Heart left ventricle (tissue), 16 donors: Measurements from ENCODE around the gene ANKRD9. TPM values are rescaled to one million over a fixed set of nuclear protein-coding genes. Genes with fewer than 3 reads are reported as not detected.

Experiments
- ATAC-seq, 4 donors: fragments of 200-7000 bp; cut with Tn5 transposase; one replicate each; pipeline ENCODE4 v1.9.1; 2020 to 2022; ENCODE audit warnings: moderate library complexity in 4 of 4, mild to moderate bottlenecking in 3 of 4, moderate number of reproducible peaks in 1 of 4
- DNase-seq, 5 donors: peaks; one replicate each; pipeline ENCODE4 v3.0.0-alpha.2; 2020
- H3K27ac ChIP-seq, 12 donors: fragments of 200-600 bp; sonication (generic) in 4 of 12; one replicate each; pipeline versions ENCODE4 v1.5.0 to v1.8.0; 2016 to 2022; ENCODE audit warnings: mild to moderate bottlenecking in 2 of 12
- H3K27me3 ChIP-seq, 9 donors: fragments of 200-600 bp; sonication (generic) in 2 of 9; one replicate each; pipeline versions ENCODE4 v1.5.1 to v1.8.0; 2016 to 2022; ENCODE audit warnings: mild to moderate bottlenecking in 3 of 9
- H3K36me3 ChIP-seq, 9 donors: fragments of 200-600 bp; sonication (generic) in 2 of 9; one replicate each; pipeline versions ENCODE4 v1.5.0 to v1.8.0; 2018 to 2022; ENCODE audit warnings: mild to moderate bottlenecking in 2 of 9
- H3K4me1 ChIP-seq, 12 donors: fragments of 200-600 bp; sonication (generic) in 4 of 12; one replicate each; pipeline versions ENCODE4 v1.5.0 to v1.8.0; 2016 to 2022; ENCODE audit warnings: mild to moderate bottlenecking in 3 of 12
- H3K4me3 ChIP-seq, 12 donors: fragments of 200-600 bp; sonication (generic) in 4 of 12; one replicate each; pipeline versions ENCODE4 v1.5.0 to v1.8.0; 2017 to 2022; ENCODE audit warnings: mild to moderate bottlenecking in 9 of 12, moderate library complexity in 4 of 12
- H3K9me3 ChIP-seq, 12 donors: fragments of 200-600 bp; sonication (generic) in 4 of 12; one replicate each; pipeline versions ENCODE4 v1.5.0 to v1.8.0; 2016 to 2022; ENCODE audit warnings: mild to moderate bottlenecking in 1 of 12
- POLR2A ChIP-seq, 2 donors: fragments of 450-650 bp; IDR thresholded peaks; one replicate each; pipeline ENCODE4 v1.6.1; 2017; ENCODE audit warnings: antibody characterized with exemption in 2 of 2, mild to moderate bottlenecking in 2 of 2, moderate library complexity in 2 of 2
- WGBS, 4 donors: extraction: QIAGEN DNeasy Blood & Tissue Kit in 2 of 4; methylation state at CpG; one replicate each; pipeline versions ENCODE4 v1.1.5 to v1.1.7; 2013 to 2018; 5-methylcytosine and 5-hydroxymethylcytosine counted together
- intact Hi-C, 10 donors: fragments of 100-400 bp; cut with DNase I; formaldehyde crosslinking; loops; one replicate each; pipeline versions ENCODE4 v1.11.1 to v1.14.2; 2022
- polyA plus RNA-seq, 2 donors: library from polyadenylated mRNA; stranded (reverse); fragments of 200-250 nt; gene quantifications; one replicate each; pipeline ENCODE4 v1.2.3, GENCODE V29; 2013
- total RNA-seq, 9 donors: library from RNA; depleted of rRNA in 2 of 9; stranded (reverse); fragments of >200 nt in 2 of 9; fragmentation: NEBNext Ultra II Directional in 3 of 9; extraction: Animal tissue kit (Norgen Biotek cat#: 25700) in 3 of 9; gene quantifications; one replicate each; pipeline versions ENCODE4 v1.1.0 to v1.2.4, GENCODE V29; 2016 to 2023
- TF ChIP-seq, protein P1 (sequence below), 12 donors: fragments of 200-600 bp; sonication (generic) in 4 of 12; IDR thresholded peaks; one replicate each; pipeline versions ENCODE4 v1.5.0 to v1.8.0; 2018 to 2022; ENCODE audit warnings: antibody characterized with exemption in 12 of 12, mild to moderate bottlenecking in 5 of 12
- donor health status: ischemic (EF 13 %, LVEDD 7.1; RV severe dilation, severe dysfunction).
- donor health status: healthy with polysubstance abuse.
- donor health status: DM: no; HTN: yes; CAD: no.
- donor health status: DM: no; HTN: no; CAD: no.
- donor health status: ischemic (EF 25% LVEDD 6.9; RV normal size, moderate dysfunction).
- donor health status: ischemic (EF 25% LVEDD 5.7; RV mildly dilated, moderate dysfunction).
- donor health status: healthy.
- donor health status: DM: yes; HTN: yes; CAD: no.
- donor health status: ischemic (EF 35%, LVEDD 5.7; RV mildly dilated, moderate dysfunction).
- donor health status: nonischemic (EF 11% LVEDD 7.7; RV severe dilation, severe dysfunction).
- donor health status: DM: yes; HTN: yes; CAD: no.
- donor health status: PGD.
- donor health status: ischemic (EF 29% LVEDD 5.4; RV normal size, mild dysfunction).
- donor health status: nonischemic (EF 23%, LVEDD 6.1; RV moderate dilation, normal function).

ANKRD9 gene
- total and polyA plus RNA-seq, 11 donors, result 42.2 to 271 (median 126) TPM

DNA sequence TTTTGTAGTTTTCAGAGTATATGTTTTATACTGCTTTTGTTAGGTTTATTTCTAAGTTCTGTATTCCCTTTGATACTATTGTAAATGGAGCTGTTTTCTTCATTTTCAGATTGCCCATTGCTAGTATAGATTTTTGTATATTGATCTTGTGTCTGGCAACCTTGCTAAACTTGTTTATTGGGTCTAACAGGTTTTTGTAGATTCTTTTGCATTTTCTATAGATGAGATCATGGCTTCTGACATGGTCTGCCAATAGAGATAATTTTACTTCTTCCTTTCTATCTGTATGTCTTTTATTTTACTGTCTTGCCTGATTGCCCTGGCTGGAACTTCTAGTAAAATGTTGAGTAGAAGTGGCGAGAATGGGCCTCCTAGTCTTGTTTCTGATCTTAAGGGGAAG lies 40.3 kb downstream of the ANKRD9 start:
- Histone ChIP-seq H3K27me3 (no peaks in the 10 kb centered on the region), H3K9me3 (no peaks in the 10 kb centered on the region), H3K36me3 (peaks cover 0 to 57% (median 33%) of the 10 kb centered on the region in 9 donors), H3K27ac (no peak overlapping the region), H3K4me3 (no peak overlapping the region), H3K4me1 (no peaks in the 10 kb centered on the region)
- WGBS, 4 donors, result 95 to 100% (median 98%) methylated on average over 1 of the region's 1 CpG
- intact Hi-C loops, result no loop called here
- DNase-seq (no peak), ATAC-seq (no peak)
- TF ChIP-seq, protein P1, sequence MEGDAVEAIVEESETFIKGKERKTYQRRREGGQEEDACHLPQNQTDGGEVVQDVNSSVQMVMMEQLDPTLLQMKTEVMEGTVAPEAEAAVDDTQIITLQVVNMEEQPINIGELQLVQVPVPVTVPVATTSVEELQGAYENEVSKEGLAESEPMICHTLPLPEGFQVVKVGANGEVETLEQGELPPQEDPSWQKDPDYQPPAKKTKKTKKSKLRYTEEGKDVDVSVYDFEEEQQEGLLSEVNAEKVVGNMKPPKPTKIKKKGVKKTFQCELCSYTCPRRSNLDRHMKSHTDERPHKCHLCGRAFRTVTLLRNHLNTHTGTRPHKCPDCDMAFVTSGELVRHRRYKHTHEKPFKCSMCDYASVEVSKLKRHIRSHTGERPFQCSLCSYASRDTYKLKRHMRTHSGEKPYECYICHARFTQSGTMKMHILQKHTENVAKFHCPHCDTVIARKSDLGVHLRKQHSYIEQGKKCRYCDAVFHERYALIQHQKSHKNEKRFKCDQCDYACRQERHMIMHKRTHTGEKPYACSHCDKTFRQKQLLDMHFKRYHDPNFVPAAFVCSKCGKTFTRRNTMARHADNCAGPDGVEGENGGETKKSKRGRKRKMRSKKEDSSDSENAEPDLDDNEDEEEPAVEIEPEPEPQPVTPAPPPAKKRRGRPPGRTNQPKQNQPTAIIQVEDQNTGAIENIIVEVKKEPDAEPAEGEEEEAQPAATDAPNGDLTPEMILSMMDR (IDR thresholded peaks at IDR 0.05), result no peak
- TF ChIP-seq POLR2A (IDR thresholded peaks at IDR 0.05), result no peak

DNA sequence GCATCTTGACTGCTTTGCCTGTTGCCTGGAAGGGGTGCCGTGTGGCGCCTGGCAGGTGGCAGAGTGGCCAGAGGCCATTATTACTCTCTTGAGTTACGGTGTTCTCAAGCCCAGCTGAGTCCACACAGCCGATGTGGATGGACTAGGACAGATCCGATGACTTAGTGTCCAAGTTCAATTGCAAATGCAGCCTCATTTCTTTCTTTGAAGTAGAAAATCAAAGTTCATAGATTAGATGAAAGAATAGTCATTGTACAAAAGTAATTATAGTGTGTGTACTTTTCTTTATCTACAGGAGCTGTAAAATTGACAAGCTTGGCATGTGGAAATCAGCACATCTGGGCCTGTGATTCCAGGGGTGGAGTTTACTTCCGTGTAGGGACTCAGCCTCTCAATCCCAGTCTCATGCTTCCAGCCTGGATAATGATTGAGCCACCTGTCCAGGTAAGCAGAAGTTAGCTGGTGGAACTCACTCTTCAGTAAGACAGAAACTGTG lies 44.7 kb downstream of the ANKRD9 start:
- intact Hi-C loops, result no loop called here
- H3K27ac ChIP-seq, result no peak overlapping the region
- DNase-seq, result no peak
- TF ChIP-seq, protein P1 (IDR thresholded peaks at IDR 0.05), result no peak
- TF ChIP-seq POLR2A (IDR thresholded peaks at IDR 0.05), result no peak
- H3K4me3 ChIP-seq, result no peak overlapping the region
- 91 to 94% (median 93%) methylated on average over 6 of the region's 6 CpGs for WGBS, 4 donors
- peaks cover 0 to 11% (median 2%) of the 10 kb centered on the region in 12 donors for H3K4me1 ChIP-seq
- ATAC-seq, result no peak
- H3K27me3 ChIP-seq, result no peaks in the 10 kb centered on the region
- H3K9me3 ChIP-seq, result no peaks in the 10 kb centered on the region
- peaks cover 0 to 59% (median 30%) of the 10 kb centered on the region in 9 donors for H3K36me3 ChIP-seq

DNA sequence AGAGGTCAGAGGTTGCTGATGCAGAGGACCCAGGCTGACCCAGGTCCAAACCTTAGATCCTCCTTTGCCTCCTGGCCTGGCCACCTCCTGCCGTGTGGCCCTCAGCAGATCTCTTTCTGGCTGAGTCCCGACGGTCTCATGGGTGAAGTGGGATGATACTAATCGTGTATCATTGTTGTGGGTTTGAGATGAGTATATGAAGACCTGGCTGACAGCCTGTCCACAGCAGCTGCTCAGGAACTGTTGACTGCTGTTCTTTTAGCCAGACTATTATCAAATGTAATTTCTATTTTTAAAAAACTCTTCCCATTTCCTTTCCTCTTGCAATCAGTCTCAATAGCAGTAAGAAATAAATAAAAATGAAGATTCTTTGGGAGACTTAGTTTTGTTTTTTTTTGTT lies 45.6 kb downstream of the ANKRD9 start:
- Histone ChIP-seq H3K27me3 (no peaks in the 10 kb centered on the region), H3K4me1 (peaks cover 0 to 11% (median 2%) of the 10 kb centered on the region in 12 donors), H3K36me3 (peaks cover 0 to 60% (median 37%) of the 10 kb centered on the region in 9 donors), H3K27ac (no peak overlapping the region), H3K9me3 (no peaks in the 10 kb centered on the region), H3K4me3 (no peak overlapping the region)
- WGBS, 4 donors, result 80 to 92% (median 84%) methylated on average over 3 to 4 of the region's 4 CpGs
- TF ChIP-seq, protein P1 (IDR thresholded peaks at IDR 0.05), result no peak
- TF ChIP-seq POLR2A (IDR thresholded peaks at IDR 0.05), result no peak
- DNase-seq (no peak), ATAC-seq (no peak)
- intact Hi-C loops, result no loop called here

DNA sequence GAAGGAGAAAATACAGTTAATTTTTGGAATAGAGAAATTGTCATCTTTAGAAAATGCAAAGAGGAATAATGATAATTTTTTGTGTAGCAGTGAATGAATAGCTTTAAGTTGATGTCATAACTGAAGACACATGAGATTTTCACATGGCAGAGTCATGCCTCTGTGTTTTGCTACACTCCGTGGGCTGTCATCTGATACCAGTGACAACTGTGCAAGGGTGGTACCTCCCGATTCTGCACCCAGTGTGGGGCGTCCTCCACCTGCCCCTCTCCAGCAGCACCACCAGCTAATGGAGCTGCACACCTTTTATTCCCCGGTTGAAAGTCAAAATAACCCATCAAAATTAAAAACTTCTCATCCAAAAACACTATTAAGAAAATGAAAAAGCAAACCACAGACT lies 47.2 kb downstream of the ANKRD9 start:
- no peak for DNase-seq
- no peak overlapping the region for H3K4me3 ChIP-seq
- 59 to 72% (median 70%) methylated on average over 4 of the region's 4 CpGs for WGBS, 4 donors
- ATAC-seq, result peak in 1 of 4 donors; percentile 31
- H3K27ac ChIP-seq, result peak overlapping the region in 1 of 12 donors; percentile 67
- H3K27me3 ChIP-seq, result no peaks in the 10 kb centered on the region
- H3K4me1 ChIP-seq, result peaks cover 0 to 11% (median 2%) of the 10 kb centered on the region in 12 donors
- H3K36me3 ChIP-seq, result peaks cover 0 to 68% (median 49%) of the 10 kb centered on the region in 9 donors
- no peaks in the 10 kb centered on the region for H3K9me3 ChIP-seq
- TF ChIP-seq, protein P1 (IDR thresholded peaks at IDR 0.05), result no peak
- TF ChIP-seq POLR2A (IDR thresholded peaks at IDR 0.05), result no peak
- intact Hi-C loops, result no loop called here
